Tibial nerve (tissue), 4 donors: ENCODE results near the gene KIAA0319L. TPM values are rescaled to one million over a fixed set of nuclear protein-coding genes. Genes with fewer than 3 reads are reported as not detected.
A peak's percentile ranks its signal among the peaks of the same experiment; 100 is the strongest.

Experiments
- DNase-seq, 2 donors: peaks; one replicate each; pipeline ENCODE4 v3.0.0-alpha.2; 2019; ENCODE audit warnings: low spot score in 2 of 2
- H3K27ac ChIP-seq, 4 donors: fragments of 200-600 bp; sonication (generic) in 3 of 4; one replicate each; pipeline ENCODE4 v1.5.1; 2017 to 2019; ENCODE audit warnings: mild to moderate bottlenecking in 1 of 4
- H3K27me3 ChIP-seq, 2 donors: fragments of 200-600 bp; sonication (generic) in 1 of 2; one replicate each; pipeline versions ENCODE4 v1.5.1 to v1.6.0; 2017 to 2019
- H3K36me3 ChIP-seq, 3 donors: fragments of 200-600 bp; sonication (generic); one replicate each; pipeline ENCODE4 v1.5.1; 2018 to 2019
- H3K4me1 ChIP-seq, 4 donors: fragments of 200-600 bp; sonication (generic) in 3 of 4; one replicate each; pipeline ENCODE4 v1.5.1; 2017 to 2019
- H3K4me3 ChIP-seq, 4 donors: fragments of 200-600 bp; sonication (generic) in 3 of 4; one replicate each; pipeline ENCODE4 v1.5.1; 2017 to 2019; ENCODE audit warnings: mild to moderate bottlenecking in 1 of 4, moderate library complexity in 1 of 4
- H3K9me3 ChIP-seq, 4 donors: fragments of 200-600 bp; sonication (generic) in 3 of 4; one replicate each; pipeline ENCODE4 v1.5.1; 2017 to 2019
- CTCF ChIP-seq, 5 experiments: fragments of 200-600 bp in 3 of 5; fragments of 450-650 bp in 2 of 5; sonication (generic) in 3 of 5; IDR thresholded peaks; one replicate each; pipeline ENCODE4 v1.5.1; 2016 to 2019; ENCODE audit warnings: antibody characterized with exemption in 5 of 5, mild to moderate bottlenecking in 3 of 5, moderate library complexity in 2 of 5
- EP300 ChIP-seq, 2 donors: sonication (generic); formaldehyde crosslinking; IDR thresholded peaks; one replicate each; pipeline ENCODE4 v1.6.1; 2017; ENCODE audit warnings: antibody characterized with exemption in 2 of 2, mild to moderate bottlenecking in 1 of 2
- POLR2A ChIP-seq, 2 donors: fragments of 450-650 bp; IDR thresholded peaks; one replicate each; pipeline ENCODE4 v1.6.1; 2017; ENCODE audit warnings: antibody characterized with exemption in 2 of 2, mild to moderate bottlenecking in 2 of 2, moderate library complexity in 2 of 2
- WGBS, 2 donors: methylation state at CpG; one replicate each; pipeline ENCODE4 v1.1.5; 2018; 5-methylcytosine and 5-hydroxymethylcytosine counted together
- total RNA-seq, 4 donors: library from RNA; depleted of rRNA; stranded (reverse); fragments of >200 nt; gene quantifications; one replicate each; pipeline ENCODE4 v1.1.0, GENCODE V29; 2016

KIAA0319L gene
- total RNA-seq, 4 donors from 2014 or later: 57.0 to 115 (median 70.7) TPM

- TF ChIP-seq POLR2A (IDR thresholded peaks at IDR 0.05) (no peak), CTCF (IDR thresholded peaks at IDR 0.05) (no peak), EP300 (IDR thresholded peaks at IDR 0.05) (no peak)
These were observed 1.4 kb upstream of the KIAA0319L start for GRCh38 chr1:35558374-35559316.

GRCh38 chr1:35557611-35558373, 589 bp upstream of the KIAA0319L start, which contains the start of gene NCDN:
TSS of gene NCDN (plus strand) at chr1:35557799. CDS start at chr1:35558191, 392 bp downstream.
- no peaks in the 10 kb centered on the region for H3K27me3 ChIP-seq
- peak; percentile 93 to 94 for DNase-seq
- H3K4me3 ChIP-seq: peak within 1 kb of the TSS; percentile 74 to 92 (median 83)
- H3K9me3 ChIP-seq: no peaks in the 10 kb centered on the region
- peaks cover 0 to 39% (median 1%) of the 10 kb centered on the region in 3 donors for H3K36me3 ChIP-seq
- WGBS, 2 donors: 0 to 1% methylated on average over 44 to 53 of the region's 58 CpGs
- peak within 1 kb of the TSS; percentile 86 to 99 (median 97) for H3K27ac ChIP-seq
- peak; percentile 2 to 64 for TF ChIP-seq EP300 (IDR thresholded peaks at IDR 0.05)
- TF ChIP-seq CTCF (IDR thresholded peaks at IDR 0.05): peak in 2 of 5 experiments; percentile 11 to 54
- TF ChIP-seq POLR2A (IDR thresholded peaks at IDR 0.05): peak; percentile 35 to 36
- peaks cover 0 to 82% (median 30%) of the 10 kb centered on the region in 4 donors for H3K4me1 ChIP-seq

More at GRCh38 chr1:35558374-35559316, 1.4 kb upstream of the KIAA0319L start:
- Histone ChIP-seq H3K4me1 (peaks cover 0 to 74% (median 30%) of the 10 kb centered on the region in 4 donors), H3K27ac (peak overlapping the region; percentile 86 to 99 (median 97)), H3K36me3 (peaks cover 0 to 40% (median 0%) of the 10 kb centered on the region in 3 donors), H3K4me3 (peak overlapping the region; percentile 74 to 92 (median 83)), H3K9me3 (no peaks in the 10 kb centered on the region), H3K27me3 (no peaks in the 10 kb centered on the region)
- WGBS, 2 donors: 7 to 22% methylated on average over 19 to 26 of the region's 26 CpGs
- DNase-seq: no peak

GRCh38 chr1:35556484-35557117, 602 bp downstream of the KIAA0319L start:
- TF ChIP-seq POLR2A (IDR thresholded peaks at IDR 0.05): no peak
- TF ChIP-seq EP300 (IDR thresholded peaks at IDR 0.05): no peak
- TF ChIP-seq CTCF (IDR thresholded peaks at IDR 0.05): no peak
- H3K27me3 ChIP-seq: no peaks in the 10 kb centered on the region
- H3K4me3 ChIP-seq: peak overlapping the region; percentile 74 to 92 (median 83)
- peak overlapping the region; percentile 86 to 99 (median 97) for H3K27ac ChIP-seq
- peaks cover 0 to 76% (median 30%) of the 10 kb centered on the region in 4 donors for H3K4me1 ChIP-seq
- no peaks in the 10 kb centered on the region for H3K9me3 ChIP-seq
- no peak for DNase-seq
- H3K36me3 ChIP-seq: peaks cover 0 to 39% (median 6%) of the 10 kb centered on the region in 3 donors
- 1 to 2% methylated on average over 5 to 17 of the region's 17 CpGs for WGBS, 2 donors

- Histone ChIP-seq H3K27ac (peak overlapping the region in 3 of 4 donors; percentile 96 to 99 (median 98)), H3K4me3 (peak overlapping the region in 2 of 4 donors; percentile 82 to 84), H3K36me3 (peaks cover 0 to 39% (median 6%) of the 10 kb centered on the region in 3 donors), H3K4me1 (peaks cover 0 to 74% (median 30%) of the 10 kb centered on the region in 4 donors), H3K9me3 (no peaks in the 10 kb centered on the region), H3K27me3 (no peaks in the 10 kb centered on the region)
- DNase-seq: no peak
- TF ChIP-seq CTCF (IDR thresholded peaks at IDR 0.05) (no peak), POLR2A (IDR thresholded peaks at IDR 0.05) (no peak), EP300 (IDR thresholded peaks at IDR 0.05) (no peak)
- WGBS, 2 donors: 41% methylated on average over 10 of the region's 10 CpGs
These were observed 1.4 kb downstream of the KIAA0319L start for GRCh38 chr1:35555601-35556477.
